Osteoblast (primary cell): ENCODE results near the gene COL5A3. TPM values are rescaled to one million over a fixed set of nuclear protein-coding genes. Genes with fewer than 3 reads are reported as not detected.

Experiments
- DNase-seq: peaks from one replicate; pipeline ENCODE4 v3.0.0; 2011; ENCODE audit warnings: low spot score, mixed read lengths; ENCODE audit not compliant: insufficient read length; ENCODE audit errors: missing footprints
- H2AFZ ChIP-seq: 2 replicates; pipeline ENCODE4 v1.6.0; 2011; ENCODE audit warnings: mild to moderate bottlenecking, low read length
- H3K27ac ChIP-seq: 2 replicates; pipeline ENCODE4 v1.5.1; 2011; ENCODE audit warnings: mild to moderate bottlenecking, low read depth, low read length, moderate library complexity
- H3K27me3 ChIP-seq: 2 replicates; pipeline ENCODE4 v1.6.0; 2012; ENCODE audit warnings: mild to moderate bottlenecking, control low read depth, inconsistent platforms, low read length, moderate library complexity; ENCODE audit not compliant: insufficient read depth
- H3K36me3 ChIP-seq: 2 replicates; pipeline ENCODE4 v1.5.1; 2011; ENCODE audit warnings: mild to moderate bottlenecking, low read length, control low read depth, moderate library complexity; ENCODE audit not compliant: insufficient read depth
- H3K4me1 ChIP-seq: 2 replicates; pipeline ENCODE4 v1.5.1; 2011; ENCODE audit warnings: mild to moderate bottlenecking, low read length, control low read depth, moderate library complexity; ENCODE audit not compliant: insufficient read depth
- H3K4me2 ChIP-seq: 2 replicates; pipeline ENCODE4 v1.6.0; 2011; ENCODE audit warnings: mild to moderate bottlenecking, low read length; ENCODE audit not compliant: insufficient read depth
- H3K4me3 ChIP-seq: fragments of 200-600 bp; sonication (generic); 3 replicates; pipeline ENCODE4 v1.5.1; 2012; ENCODE audit warnings: mild to moderate bottlenecking, low read length, inconsistent platforms; ENCODE audit not compliant: insufficient read depth
- H3K79me2 ChIP-seq: 2 replicates; pipeline ENCODE4 v1.6.0; 2012; ENCODE audit warnings: mild to moderate bottlenecking, low read length, control low read depth, inconsistent platforms; ENCODE audit not compliant: insufficient read depth
- H3K9me3 ChIP-seq: 2 replicates; pipeline ENCODE4 v1.5.1; 2011; ENCODE audit warnings: low read depth, low read length, control low read depth
- H4K20me1 ChIP-seq: 2 replicates; pipeline ENCODE4 v1.6.0; 2012; ENCODE audit warnings: mild to moderate bottlenecking, low read length, control low read depth; ENCODE audit not compliant: insufficient read depth
- total RNA-seq: library from RNA; depleted of rRNA; stranded (reverse); fragments of >200 nt; gene quantifications from 2 replicates; pipeline ENCODE4 v1.2.3, GENCODE V29; 2012
- TF ChIP-seq, protein P1 (sequence below): IDR thresholded peaks from 2 replicates; pipeline ENCODE4 v1.5.1; 2011; ENCODE audit warnings: mild to moderate bottlenecking, low read depth, low read length, moderate library complexity; ENCODE audit errors: extremely low read depth

The COL5A3 gene
- total RNA-seq, 1 donor: 14.8 TPM

DNA sequence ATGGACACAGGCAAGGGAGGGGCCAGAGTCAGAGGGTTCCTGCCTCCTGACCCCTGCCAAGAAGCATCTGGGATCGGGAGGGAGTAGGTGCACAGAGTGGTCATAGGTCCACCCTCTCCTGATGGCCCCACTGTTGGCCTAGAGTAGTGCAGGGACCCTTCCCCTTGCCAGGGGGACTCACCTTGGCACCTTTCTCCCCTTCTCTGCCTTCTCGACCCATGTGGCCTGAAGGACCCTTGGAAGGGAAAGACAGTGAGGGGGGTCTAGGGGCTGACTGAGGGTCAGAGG is 40.7 kb downstream of the COL5A3 start:
- H3K9me3 ChIP-seq: no peaks in the 10 kb centered on the region
- H3K4me1 ChIP-seq: no peaks in the 10 kb centered on the region
- DNase-seq: peak; percentile 58
- no peaks in the 10 kb centered on the region for H3K36me3 ChIP-seq
- H4K20me1 ChIP-seq: no peaks in the 10 kb centered on the region
- no peaks in the 10 kb centered on the region for H3K27me3 ChIP-seq
- H3K4me3 ChIP-seq: no peak overlapping the region
- H3K27ac ChIP-seq: no peak overlapping the region
- no peaks in the 10 kb centered on the region for H3K79me2 ChIP-seq
- TF ChIP-seq, protein P1, sequence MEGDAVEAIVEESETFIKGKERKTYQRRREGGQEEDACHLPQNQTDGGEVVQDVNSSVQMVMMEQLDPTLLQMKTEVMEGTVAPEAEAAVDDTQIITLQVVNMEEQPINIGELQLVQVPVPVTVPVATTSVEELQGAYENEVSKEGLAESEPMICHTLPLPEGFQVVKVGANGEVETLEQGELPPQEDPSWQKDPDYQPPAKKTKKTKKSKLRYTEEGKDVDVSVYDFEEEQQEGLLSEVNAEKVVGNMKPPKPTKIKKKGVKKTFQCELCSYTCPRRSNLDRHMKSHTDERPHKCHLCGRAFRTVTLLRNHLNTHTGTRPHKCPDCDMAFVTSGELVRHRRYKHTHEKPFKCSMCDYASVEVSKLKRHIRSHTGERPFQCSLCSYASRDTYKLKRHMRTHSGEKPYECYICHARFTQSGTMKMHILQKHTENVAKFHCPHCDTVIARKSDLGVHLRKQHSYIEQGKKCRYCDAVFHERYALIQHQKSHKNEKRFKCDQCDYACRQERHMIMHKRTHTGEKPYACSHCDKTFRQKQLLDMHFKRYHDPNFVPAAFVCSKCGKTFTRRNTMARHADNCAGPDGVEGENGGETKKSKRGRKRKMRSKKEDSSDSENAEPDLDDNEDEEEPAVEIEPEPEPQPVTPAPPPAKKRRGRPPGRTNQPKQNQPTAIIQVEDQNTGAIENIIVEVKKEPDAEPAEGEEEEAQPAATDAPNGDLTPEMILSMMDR: no peak
- no peak overlapping the region for H2AFZ ChIP-seq
- H3K4me2 ChIP-seq: no peak overlapping the region

DNA sequence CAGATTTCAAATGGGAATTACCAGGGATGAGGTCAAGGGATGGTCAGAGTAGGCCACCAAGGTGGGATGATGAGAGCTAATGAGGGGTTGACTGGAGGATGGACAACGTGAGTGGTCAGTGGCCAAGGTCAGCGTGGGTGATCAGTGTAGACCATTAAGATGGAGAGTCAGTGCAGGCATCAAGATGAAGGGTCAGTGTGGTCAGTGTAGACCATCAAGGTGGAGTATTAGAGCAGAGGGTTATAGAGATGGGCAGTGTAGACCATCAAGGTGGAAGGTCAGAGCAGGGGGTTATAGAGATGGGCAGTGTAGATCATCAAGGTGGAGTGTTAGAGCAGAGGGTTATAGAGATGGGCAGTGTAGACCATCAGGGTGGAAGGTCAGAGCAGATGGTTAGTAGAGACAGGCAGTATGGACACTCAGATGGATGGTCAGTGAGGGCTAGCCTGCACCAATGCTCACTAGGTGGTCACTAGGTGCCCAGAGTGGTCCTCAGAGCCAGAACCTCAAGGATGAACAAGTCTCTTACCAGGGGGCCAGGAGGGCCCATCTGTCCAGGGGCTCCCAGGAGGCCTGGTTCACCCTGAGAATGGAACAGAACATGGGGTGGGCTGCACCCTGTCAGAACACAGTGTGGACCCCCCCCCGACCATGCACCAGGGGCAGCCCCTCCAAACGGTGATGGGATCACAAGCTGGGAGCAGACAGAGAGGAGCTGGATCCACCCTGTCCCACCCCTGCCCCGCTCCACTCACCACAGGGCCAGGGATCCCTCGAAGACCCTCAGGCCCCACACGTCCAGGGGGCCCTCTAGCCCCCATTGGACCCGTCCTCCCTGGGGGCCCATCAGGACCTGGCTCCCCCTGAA is 41.2 kb downstream of the COL5A3 start:
- no peaks in the 10 kb centered on the region for H3K9me3 ChIP-seq
- no peak overlapping the region for H2AFZ ChIP-seq
- DNase-seq: peak; percentile 65
- H3K4me3 ChIP-seq: no peak overlapping the region
- no peak overlapping the region for H3K27ac ChIP-seq
- H4K20me1 ChIP-seq: no peaks in the 10 kb centered on the region
- no peaks in the 10 kb centered on the region for H3K36me3 ChIP-seq
- H3K27me3 ChIP-seq: no peaks in the 10 kb centered on the region
- no peaks in the 10 kb centered on the region for H3K4me1 ChIP-seq
- no peaks in the 10 kb centered on the region for H3K79me2 ChIP-seq
- TF ChIP-seq, protein P1: no peak
- H3K4me2 ChIP-seq: no peak overlapping the region

DNA sequence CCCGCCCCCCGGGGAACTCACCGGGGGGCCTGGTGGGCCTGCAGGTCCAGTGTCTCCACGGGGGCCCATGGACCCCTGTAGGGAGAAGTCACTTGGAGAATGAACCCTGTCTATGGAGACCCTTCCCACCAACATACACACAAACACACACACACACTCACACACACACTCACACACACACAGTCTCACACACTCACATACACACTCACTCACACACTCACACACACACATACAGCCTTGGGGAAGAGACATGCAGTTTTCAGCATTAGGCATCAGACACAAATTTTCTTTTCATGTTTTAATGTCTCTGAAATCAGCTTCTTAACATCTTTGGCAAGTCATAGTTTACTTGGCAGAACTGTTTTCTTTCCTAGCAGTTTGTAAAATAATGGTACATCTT is 43.0 kb downstream of the COL5A3 start:
- H4K20me1 ChIP-seq: no peaks in the 10 kb centered on the region
- H3K79me2 ChIP-seq: no peaks in the 10 kb centered on the region
- H3K9me3 ChIP-seq: no peaks in the 10 kb centered on the region
- H3K36me3 ChIP-seq: no peaks in the 10 kb centered on the region
- no peaks in the 10 kb centered on the region for H3K4me1 ChIP-seq
- H3K4me3 ChIP-seq: no peak overlapping the region
- no peak overlapping the region for H3K4me2 ChIP-seq
- TF ChIP-seq, protein P1: no peak
- H2AFZ ChIP-seq: no peak overlapping the region
- H3K27me3 ChIP-seq: no peaks in the 10 kb centered on the region
- no peak overlapping the region for H3K27ac ChIP-seq
- no peak for DNase-seq

DNA sequence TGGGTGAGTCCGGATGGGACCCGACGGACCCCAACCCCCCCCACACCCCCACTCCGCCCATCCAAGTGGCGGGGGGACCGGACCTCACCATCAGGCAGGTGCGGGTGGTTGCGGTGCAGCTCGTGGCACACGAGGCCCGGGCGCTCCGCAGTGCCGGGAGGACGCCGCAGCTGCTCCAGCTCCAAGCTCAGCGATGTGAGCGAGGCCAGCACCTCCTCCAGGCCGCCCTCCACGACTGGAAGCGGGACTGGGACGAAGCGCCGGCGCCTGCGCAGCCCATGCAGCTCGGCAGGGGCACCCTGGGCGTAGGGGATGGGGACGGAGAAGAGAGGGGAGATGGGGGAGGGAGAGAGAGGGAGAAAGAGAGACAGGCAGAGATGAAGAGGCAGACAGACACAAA is 43.9 kb downstream of the COL5A3 start:
- Histone ChIP-seq H3K27ac (no peak overlapping the region), H2AFZ (no peak overlapping the region), H3K79me2 (no peaks in the 10 kb centered on the region), H3K36me3 (no peaks in the 10 kb centered on the region), H3K9me3 (no peaks in the 10 kb centered on the region), H3K4me1 (no peaks in the 10 kb centered on the region), H3K27me3 (no peaks in the 10 kb centered on the region), H3K4me2 (no peak overlapping the region), H3K4me3 (no peak overlapping the region), H4K20me1 (no peaks in the 10 kb centered on the region)
- TF ChIP-seq, protein P1: no peak
- DNase-seq: no peak
